Coronary artery (tissue), 2 donors: ENCODE data around the gene LEMD1.

Experiments
- DNase-seq: peaks from one replicate; pipeline ENCODE4 v3.0.0-alpha.2; 2017; ENCODE audit warnings: low spot score
- H3K27ac ChIP-seq, 2 donors: fragments of 200-600 bp; sonication (generic); one replicate each; pipeline ENCODE4 v1.5.1; 2016 to 2019
- H3K4me3 ChIP-seq: fragments of 200-600 bp; sonication (generic); 2 replicates; pipeline ENCODE4 v1.5.1; 2016; ENCODE audit warnings: mild to moderate bottlenecking, moderate library complexity
- CTCF ChIP-seq: fragments of 200-600 bp; sonication (generic); IDR thresholded peaks from one replicate; pipeline ENCODE4 v1.5.1; 2019; ENCODE audit warnings: antibody characterized with exemption

The LEMD1 gene

GRCh38 chr1:205377355-205377754 lies 44.5 kb downstream of the LEMD1 start:
- Histone ChIP-seq H3K4me3 (no peak overlapping the region), H3K27ac (no peak overlapping the region)
- DNase-seq = no peak
- TF ChIP-seq CTCF = no peak

GRCh38 chr1:205376739-205377138 lies 45.1 kb downstream of the LEMD1 start:
- no peak for TF ChIP-seq CTCF
- no peak for DNase-seq
- no peak overlapping the region for H3K27ac ChIP-seq
- no peak overlapping the region for H3K4me3 ChIP-seq

- Histone ChIP-seq H3K4me3 (no peak overlapping the region), H3K27ac (no peak overlapping the region)
- DNase-seq = no peak
- no peak for TF ChIP-seq CTCF
Measured at GRCh38 chr1:205375835-205376545, 45.9 kb downstream of the LEMD1 start.

GRCh38 chr1:205374210-205375078 lies 47.4 kb downstream of the LEMD1 start:
- DNase-seq = no peak
- H3K27ac ChIP-seq = peak overlapping the region in 1 of 2 donors; percentile 35
- TF ChIP-seq CTCF = no peak
- H3K4me3 ChIP-seq = no peak overlapping the region

- TF ChIP-seq CTCF = no peak
- H3K4me3 ChIP-seq = no peak overlapping the region
- H3K27ac ChIP-seq = no peak overlapping the region
- no peak for DNase-seq
Measured at GRCh38 chr1:205373798-205374175, 48.1 kb downstream of the LEMD1 start.

GRCh38 chr1:205373022-205373797 lies 48.6 kb downstream of the LEMD1 start:
- H3K27ac ChIP-seq = peak overlapping the region in 1 of 2 donors; percentile 6
- no peak overlapping the region for H3K4me3 ChIP-seq
- no peak for TF ChIP-seq CTCF
- no peak for DNase-seq
